H1 (cell line): ENCODE data around the gene TAX1BP3. TPM values are rescaled to one million over a fixed set of nuclear protein-coding genes. Genes with fewer than 3 reads are reported as not detected.

Experiments used
- CTCF ChIA-PET: fragments of 300-600 bp; sonication (Branson Sonifier 250); formaldehyde crosslinking; loops from one replicate; lab custom pipeline; 2021; ENCODE audit not compliant: partially characterized antibody; lab: Charles Lee
- POLR2A ChIA-PET: fragments of 300-600 bp; sonication (Branson Sonifier 250); formaldehyde crosslinking; loops from one replicate; lab custom pipeline; 2021; ENCODE audit warnings: inconsistent platforms; ENCODE audit not compliant: partially characterized antibody; lab: Charles Lee
- DNase-seq, 2 experiments: peaks; one replicate each; pipeline versions ENCODE4 v3.0.0 to v3.0.0-alpha.2; 2010 to 2022; ENCODE audit warnings: low spot score in 2 of 2, low read depth in 1 of 2, mixed read lengths in 1 of 2
- FAIRE-seq: peaks from 2 replicates; lab custom pipeline; 2011; peaks lifted over from hg19 to GRCh38; lab: Jason Lieb, UNC
- H2AFZ ChIP-seq: 2 replicates; pipeline ENCODE4 v1.8.1; 2012; ENCODE audit warnings: low read length, inconsistent platforms
- H2AK5ac ChIP-seq: 2 replicates; pipeline ENCODE4 v1.6.1; 2013; ENCODE audit warnings: low read depth, low read length
- H2BK120ac ChIP-seq: replicated peaks from 2 replicates; pipeline ENCODE3; 2013; ENCODE audit warnings: low read depth, low read length, inconsistent platforms
- H2BK12ac ChIP-seq: 2 replicates; pipeline ENCODE4 v1.6.1; 2013; ENCODE audit warnings: low read depth, low read length
- H2BK15ac ChIP-seq: 2 replicates; pipeline ENCODE4 v1.6.1; 2013; ENCODE audit warnings: low read length
- H2BK20ac ChIP-seq: 2 replicates; pipeline ENCODE4 v1.6.1; 2013; ENCODE audit warnings: low read length
- H2BK5ac ChIP-seq: 2 replicates; pipeline ENCODE4 v1.6.1; 2013; ENCODE audit warnings: low read depth, low read length
- H3K14ac ChIP-seq: 2 replicates; pipeline ENCODE4 v1.6.1; 2013; ENCODE audit warnings: inconsistent platforms; ENCODE audit not compliant: insufficient read length
- H3K18ac ChIP-seq: 2 replicates; pipeline ENCODE4 v1.6.1; 2013; ENCODE audit warnings: low read length; ENCODE audit errors: extremely low read depth
- H3K23ac ChIP-seq: 2 replicates; pipeline ENCODE4 v1.6.1; 2013; ENCODE audit warnings: inconsistent platforms; ENCODE audit not compliant: insufficient read length
- H3K23me2 ChIP-seq: 2 replicates; pipeline ENCODE4 v1.6.1; 2013; ENCODE audit warnings: low read depth, low read length
- H3K27ac ChIP-seq: 2 replicates; pipeline ENCODE4 v1.6.1; 2011; ENCODE audit warnings: low read depth, low read length, inconsistent platforms
- H3K27me3 ChIP-seq, 4 experiments: replicated peaks in 1 of 4; 1 replicate in 1 of 4; 2 replicates in 3 of 4; pipeline versions ENCODE4 v1.6.1 to v1.8.1; 2011 to 2013; ENCODE audit warnings: low read length in 3 of 4, mild to moderate bottlenecking in 3 of 4, inconsistent platforms in 2 of 4, mixed read lengths in 2 of 4, moderate library complexity in 1 of 4; ENCODE audit not compliant: control insufficient read depth in 3 of 4, insufficient read depth in 3 of 4; ENCODE audit errors: extremely low read depth in 1 of 4
- H3K36me3 ChIP-seq, 4 experiments: 2 replicates each; pipeline versions ENCODE4 v1.6.1 to v1.8.1; 2011 to 2013; ENCODE audit warnings: mild to moderate bottlenecking in 4 of 4, low read length in 3 of 4, moderate library complexity in 2 of 4, control low read depth in 1 of 4, inconsistent platforms in 1 of 4; ENCODE audit not compliant: insufficient read depth in 4 of 4, control insufficient read depth in 2 of 4
- H3K4ac ChIP-seq: replicated peaks from 2 replicates; pipeline ENCODE3; 2013; ENCODE audit warnings: low read length, low read depth, mixed read lengths, inconsistent platforms; ENCODE audit not compliant: insufficient read length
- H3K4me1 ChIP-seq, 4 experiments: replicated peaks in 1 of 4; 1 replicate in 1 of 4; 2 replicates in 3 of 4; pipeline versions ENCODE4 v1.6.1 to v1.8.1; 2011 to 2013; ENCODE audit warnings: low read length in 3 of 4, inconsistent platforms in 2 of 4, mixed read lengths in 1 of 4; ENCODE audit not compliant: insufficient read depth in 4 of 4, control insufficient read depth in 3 of 4
- H3K4me2 ChIP-seq, 2 experiments: 2 replicates each; pipeline versions ENCODE4 v1.6.1 to v1.8.1; 2011 to 2013; ENCODE audit warnings: low read depth in 2 of 2, low read length in 2 of 2, control low read depth in 1 of 2, inconsistent platforms in 1 of 2, mild to moderate bottlenecking in 1 of 2; ENCODE audit not compliant: insufficient read depth in 1 of 2
- H3K4me3 ChIP-seq, 4 experiments: fragments of 200-600, 300-600 bp in 1 of 4; sonication (generic), shearing (Covaris generic), sonication (Bioruptor Twin) in 1 of 4; 2 replicates each; pipeline versions ENCODE4 v1.5.1 to v1.8.1; 2011 to 2016; ENCODE audit warnings: low read length in 4 of 4, low read depth in 3 of 4, control low read depth in 2 of 4, inconsistent platforms in 2 of 4, mild to moderate bottlenecking in 2 of 4, mixed read lengths in 1 of 4, moderate library complexity in 1 of 4; ENCODE audit not compliant: insufficient read depth in 2 of 4; ENCODE audit errors: extremely low read depth in 1 of 4
- H3K56ac ChIP-seq: replicated peaks from 2 replicates; pipeline ENCODE3; 2013; ENCODE audit warnings: low read depth, mild to moderate bottlenecking, mixed read lengths, low read length, inconsistent platforms; ENCODE audit not compliant: insufficient read length
- H3K79me1 ChIP-seq: 2 replicates; pipeline ENCODE4 v1.6.1; 2013; ENCODE audit warnings: low read depth, low read length, control low read depth
- H3K79me2 ChIP-seq, 2 experiments: 2 replicates each; pipeline versions ENCODE4 v1.6.1 to v1.8.1; 2012 to 2013; ENCODE audit warnings: low read length in 2 of 2, mild to moderate bottlenecking in 2 of 2, inconsistent platforms in 1 of 2; ENCODE audit not compliant: insufficient read depth in 2 of 2, control insufficient read depth in 1 of 2
- H3K9ac ChIP-seq, 4 experiments: replicated peaks in 1 of 4; 1 replicate in 1 of 4; 2 replicates in 3 of 4; pipeline versions ENCODE4 v1.6.1 to v1.8.1; 2011 to 2013; ENCODE audit warnings: low read depth in 3 of 4, low read length in 3 of 4, control low read depth in 2 of 4, mild to moderate bottlenecking in 2 of 4, moderate library complexity in 2 of 4, inconsistent platforms in 1 of 4; ENCODE audit errors: extremely low read depth in 1 of 4
- H3K9me3 ChIP-seq, 2 experiments: 2 replicates each; pipeline versions ENCODE4 v1.6.1 to v1.8.1; 2012 to 2013; ENCODE audit warnings: mild to moderate bottlenecking in 2 of 2, moderate library complexity in 2 of 2, control low read depth in 1 of 2, inconsistent platforms in 1 of 2, low read depth in 1 of 2, low read length in 1 of 2, mixed read lengths in 1 of 2; ENCODE audit not compliant: insufficient read depth in 2 of 2
- H4K20me1 ChIP-seq, 2 experiments: replicated peaks in 1 of 2; 2 replicates each; pipeline versions ENCODE3 to v1.8.1; 2011 to 2013; ENCODE audit warnings: inconsistent platforms in 2 of 2, low read length in 2 of 2, mild to moderate bottlenecking in 1 of 2; ENCODE audit not compliant: insufficient read depth in 2 of 2, control insufficient read depth in 1 of 2
- H4K5ac ChIP-seq: 2 replicates; pipeline ENCODE4 v1.6.1; 2013; ENCODE audit warnings: low read length, low read depth, mixed read lengths, inconsistent platforms; ENCODE audit not compliant: insufficient read length
- H4K8ac ChIP-seq: 2 replicates; pipeline ENCODE4 v1.8.0; 2013; ENCODE audit warnings: mild to moderate bottlenecking, moderate library complexity, low read length, inconsistent platforms; ENCODE audit not compliant: insufficient read depth; ENCODE audit errors: extremely low read depth
- H4K91ac ChIP-seq: replicated peaks from 2 replicates; pipeline ENCODE3; 2013; ENCODE audit warnings: low read length, mixed read lengths, inconsistent platforms; ENCODE audit not compliant: insufficient read length
- WGBS, 2 experiments: shearing (Covaris generic) in 1 of 2; methylation state at CpG; one replicate each; pipeline versions ENCODE4 v1.1.6 to v1.1.7; 2013 to 2015; ENCODE audit warnings: low lambda C conversion rate in 2 of 2, mixed read lengths in 2 of 2, inconsistent platforms in 1 of 2, low coverage in 1 of 2, missing lambda C conversion rate in 1 of 2; ENCODE audit not compliant: insufficient replicate concordance in 2 of 2, insufficient coverage in 1 of 2, insufficient read length in 1 of 2; ENCODE audit errors: extremely low coverage in 1 of 2, missing lambda C conversion rate in 1 of 2; 5-methylcytosine and 5-hydroxymethylcytosine counted together
- polyA plus RNA-seq, 7 experiments: library from polyadenylated mRNA; depleted of rRNA in 3 of 7; stranded (reverse) in 5 of 7; unstranded in 2 of 7; fragments of >200 nt in 5 of 7; fragments of 200-250 nt in 2 of 7; gene quantifications; 1 replicate in 5 of 7; 2 replicates in 1 of 7; 4 replicates in 1 of 7; pipeline versions ENCODE4 v1.2.1 to v1.2.3, GENCODE V29; 2011 to 2013; ENCODE audit warnings: missing spikeins in 2 of 7, mixed read lengths in 2 of 7
- total RNA-seq: library from RNA; stranded (reverse); fragmentation: NEBNext Ultra II Directional; extraction: Animal tissue kit (Norgen Biotek cat#: 25700); gene quantifications from 2 replicates; pipeline ENCODE4 v1.2.1, GENCODE V29; 2021

The TAX1BP3 gene
- total and polyA plus RNA-seq, 2 of the 8 experiments (the other 6 are each of a cell fraction or from before 2014, with no cell fraction given) = 65.3 to 81.8 TPM

- H3K27ac ChIP-seq = no peak overlapping the region
- POLR2A ChIA-PET = interaction anchor here (2.2 to 3.0 kb wide), 2 partner anchors 12 to 16 kb away, joined by 8 to 9 read pairs; no protein-coding TSS in a partner anchor
- CTCF ChIA-PET = interaction anchor here (5.7 kb wide), 1 partner anchor 10 kb away, joined by 34 read pairs; no protein-coding TSS in a partner anchor
Observed at GRCh38 chr17:3672571-3672970, 4.2 kb upstream of the TAX1BP3 start.

More at GRCh38 chr17:3672571-3672970, 4.2 kb upstream of the TAX1BP3 start:
- Histone ChIP-seq H2AFZ (no peak overlapping the region), H3K36me3 (no peaks in the 10 kb centered on the region; a peak in 1 of 8 replicates), H3K27me3 (0 out of 7 replicates have a peak, but pooled peaks cover 0 to 2% (median 0%) of the 10 kb centered on the region in 4 experiments), H2BK15ac (no peak overlapping the region), H3K4me3 (no peak overlapping the region), H2AK5ac (no peak overlapping the region), H2BK120ac (no peak overlapping the region), H3K4ac (no peak overlapping the region), H4K8ac (no peak overlapping the region), H2BK20ac (no peak overlapping the region), H3K23ac (no peak overlapping the region), H3K79me1 (no peaks in the 10 kb centered on the region), H3K4me2 (no peak overlapping the region), H3K56ac (no peak overlapping the region), H3K9ac (no peak overlapping the region), H4K5ac (no peak overlapping the region), H3K23me2 (peaks cover 9% of the 10 kb centered on the region; the same call in 1 of the 2 replicates), H4K91ac (no peak overlapping the region), H3K14ac (no peak overlapping the region), H3K18ac (no peak overlapping the region), H4K20me1 (peaks cover 0 to 5% of the 10 kb centered on the region in 2 experiments), H3K4me1 (peaks cover under 1 to 3% (median 2%) of the 10 kb centered on the region in 4 experiments; a peak in 6 of 7 replicates), H3K79me2 (peaks cover 3 to 18% of the 10 kb centered on the region in 2 experiments; a peak in 3 of 4 replicates), H2BK5ac (no peak overlapping the region), H2BK12ac (no peak overlapping the region), H3K9me3 (no peaks in the 10 kb centered on the region)
- WGBS, 2 experiments = 90% methylated on average over 4 of the region's 4 CpGs; no CpG with 5 or more reads in 1 of the 2 experiments
- no peak for FAIRE-seq
- DNase-seq = no peak
